GM12892 (cell line): Measurements from ENCODE around the gene METTL25.

Experiments
- POLR2A ChIP-seq: IDR thresholded peaks from 2 replicates; pipeline ENCODE4 v1.6.1; 2011; ENCODE audit warnings: low read depth, low read length, control low read depth
- POLR2AphosphoS5 ChIP-seq: IDR thresholded peaks from 2 replicates; pipeline ENCODE4 v1.6.1; 2011; ENCODE audit warnings: low read depth, low read length, control low read depth

DNA sequence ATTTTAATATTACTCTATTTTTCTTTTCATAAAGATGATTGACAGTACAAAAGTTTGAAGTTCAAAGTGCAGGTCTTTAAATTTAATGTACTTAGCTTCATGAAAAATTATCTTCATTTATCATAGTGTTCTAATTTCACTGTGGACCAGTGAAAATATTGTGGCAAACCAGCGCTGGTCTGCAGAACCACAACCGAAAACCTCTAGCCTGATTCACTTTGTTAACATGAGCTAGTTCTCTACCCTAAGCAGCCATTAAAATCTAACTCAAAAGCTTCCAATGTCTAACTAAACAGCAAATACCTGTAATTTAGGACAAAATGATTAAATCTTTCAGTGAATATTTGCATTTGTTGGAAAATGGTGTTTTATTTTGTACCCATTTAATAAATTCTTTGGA lies 167.3 kb downstream of the METTL25 start:
- TF ChIP-seq POLR2A = no peak
- no peak for TF ChIP-seq POLR2AphosphoS5
